Measurements from ENCODE around the gene HSD17B11.
A peak's percentile ranks its signal among the peaks of the same experiment; 100 is the strongest.
"Not testable (repeated sequence)": the region's sequence is repeated elsewhere in the genome, so short reads cannot be mapped to it uniquely, and the experiment has no call there.

The HSD17B11 gene

DNA sequence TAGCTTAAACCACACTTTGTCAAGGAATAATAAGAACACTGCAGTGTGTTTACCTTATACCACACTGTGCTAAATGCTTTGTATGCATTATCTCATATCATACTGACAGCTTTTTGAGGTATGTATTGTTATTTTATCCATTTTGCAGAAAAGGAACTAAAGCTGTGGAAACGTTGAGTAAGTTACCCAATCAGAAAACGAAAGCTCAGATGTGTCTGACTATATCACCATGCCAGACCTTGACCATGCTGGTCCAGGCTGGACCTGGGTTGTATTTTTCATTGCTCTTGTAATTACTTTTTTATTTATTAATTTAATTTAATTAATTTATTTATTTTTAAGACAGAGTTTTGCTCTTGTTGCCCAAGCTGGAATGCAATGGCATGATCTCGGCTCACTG lies 2.1 kb downstream of the HSD17B11 start:
- H3K4me3 ChIP-seq (ENCODE audit: low read depth, low read length): peak overlapping the region; percentile 32; the same call in 1 of the 2 replicates

DNA sequence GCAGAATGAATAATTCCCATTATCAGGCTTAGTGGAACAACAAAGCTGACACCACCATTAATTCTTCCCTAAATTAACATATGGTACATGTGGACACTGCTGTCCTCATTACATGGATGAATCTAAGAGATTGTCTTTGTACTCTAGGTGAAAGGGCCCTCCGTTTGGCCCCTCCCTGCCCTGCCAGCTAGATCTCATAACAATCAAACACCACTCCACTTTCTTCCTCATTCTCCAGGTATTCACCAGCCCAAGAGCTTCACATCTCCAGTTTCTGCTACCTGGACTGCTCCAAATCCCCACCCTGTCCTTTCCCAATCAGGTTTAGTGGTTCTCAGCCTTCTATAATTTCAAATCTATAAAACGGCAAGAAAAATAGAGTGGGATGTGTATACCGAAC lies 3.8 kb downstream of the HSD17B11 start:
- H3K4me1 ChIP-seq (ENCODE audit: control insufficient read depth, insufficient read depth, low read length, unreplicated experiment): peaks cover 7% of the 10 kb centered on the region
- no peak overlapping the region for H3K27ac ChIP-seq (ENCODE audit: low read depth, low read length)
- H3K4me3 ChIP-seq (ENCODE audit: low read depth, low read length): no peak overlapping the region
- H3K79me2 ChIP-seq (ENCODE audit: control insufficient read depth, insufficient read depth, low read length, unreplicated experiment): peaks cover 36% of the 10 kb centered on the region
- H3K36me3 ChIP-seq (ENCODE audit: insufficient read depth, low read length): no peaks in the 10 kb centered on the region
- no peak overlapping the region for H2AFZ ChIP-seq (ENCODE audit: low read length, unreplicated experiment)
- no peaks in the 10 kb centered on the region for H3K27me3 ChIP-seq (ENCODE audit: insufficient read depth, low read length)

More for the DNA sequence above, 2.1 kb downstream of the HSD17B11 start:
- Histone ChIP-seq H3K79me2 (ENCODE audit: control insufficient read depth, insufficient read depth, low read length, unreplicated experiment) (peaks cover 36% of the 10 kb centered on the region), H3K27me3 (ENCODE audit: insufficient read depth, low read length) (no peaks in the 10 kb centered on the region), H3K36me3 (ENCODE audit: insufficient read depth, low read length) (no peaks in the 10 kb centered on the region), H2AFZ (ENCODE audit: low read length, unreplicated experiment) (no peak overlapping the region), H3K27ac (ENCODE audit: low read depth, low read length) (no peak overlapping the region), H3K4me1 (ENCODE audit: control insufficient read depth, insufficient read depth, low read length, unreplicated experiment) (peaks cover 7% of the 10 kb centered on the region)

DNA sequence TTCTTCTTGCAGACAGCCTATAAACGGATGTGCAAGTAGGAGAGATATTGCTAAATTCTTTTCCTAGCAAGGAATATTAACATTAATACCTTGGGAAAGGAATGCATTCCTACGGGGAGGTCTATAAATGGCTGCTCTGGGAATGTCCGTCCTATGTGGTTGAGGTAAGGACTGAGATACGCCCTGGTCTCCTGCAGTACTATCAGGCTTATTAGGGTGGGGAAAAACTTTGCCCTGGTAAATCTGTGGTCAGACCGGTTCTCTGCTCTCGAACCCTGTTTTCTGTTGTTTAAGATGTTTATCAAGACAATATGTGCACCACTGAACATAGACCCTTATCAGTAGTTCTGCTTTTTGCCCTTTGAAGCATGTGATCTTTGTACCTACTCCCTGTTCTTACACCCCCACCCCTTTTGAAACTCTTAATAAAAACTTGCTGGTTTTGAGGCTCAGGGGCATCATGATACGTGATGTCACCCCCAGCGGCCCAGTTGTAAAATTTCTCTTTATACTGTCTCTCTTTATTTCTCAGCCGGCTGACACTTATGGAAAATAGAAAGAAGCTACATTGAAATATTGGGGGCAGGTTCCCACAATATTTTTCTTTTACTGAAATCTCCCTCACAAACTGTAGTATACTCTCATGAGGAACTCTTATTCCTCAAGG lies 6.4 kb downstream of the HSD17B11 start:
- not testable (repeated sequence) for H2AFZ ChIP-seq (ENCODE audit: low read length, unreplicated experiment); H3K4me3 ChIP-seq (ENCODE audit: low read depth, low read length); H3K27ac ChIP-seq (ENCODE audit: low read depth, low read length); H3K27me3 ChIP-seq (ENCODE audit: insufficient read depth, low read length); H3K36me3 ChIP-seq (ENCODE audit: insufficient read depth, low read length); H3K4me1 ChIP-seq (ENCODE audit: control insufficient read depth, insufficient read depth, low read length, unreplicated experiment)
- H3K79me2 ChIP-seq (ENCODE audit: control insufficient read depth, insufficient read depth, low read length, unreplicated experiment): peaks cover 27% of the 10 kb centered on the region

DNA sequence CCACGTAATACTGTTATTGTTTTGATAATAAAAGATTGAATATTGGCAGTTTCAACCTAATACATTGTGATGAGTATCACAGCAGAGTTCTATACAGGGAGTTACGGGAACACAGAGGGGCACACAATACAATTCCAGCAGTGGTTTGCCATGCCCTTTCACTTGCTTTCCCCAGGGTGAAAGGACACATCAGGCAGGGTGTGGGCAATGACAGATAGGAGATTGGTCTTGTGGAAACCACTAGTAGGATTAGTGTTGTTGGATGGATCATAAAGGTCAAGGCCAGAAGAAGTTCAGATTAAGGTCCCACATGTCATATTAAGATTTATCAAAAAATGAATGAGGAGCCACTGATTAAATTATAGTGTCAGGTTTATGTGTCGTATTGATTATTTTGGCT lies 8.1 kb downstream of the HSD17B11 start:
- no peaks in the 10 kb centered on the region for H3K27me3 ChIP-seq (ENCODE audit: insufficient read depth, low read length)
- no peak overlapping the region for H3K27ac ChIP-seq (ENCODE audit: low read depth, low read length)
- H3K4me1 ChIP-seq (ENCODE audit: control insufficient read depth, insufficient read depth, low read length, unreplicated experiment): no peaks in the 10 kb centered on the region
- H2AFZ ChIP-seq (ENCODE audit: low read length, unreplicated experiment): no peak overlapping the region
- peaks cover 14% of the 10 kb centered on the region for H3K79me2 ChIP-seq (ENCODE audit: control insufficient read depth, insufficient read depth, low read length, unreplicated experiment)
- no peak overlapping the region for H3K4me3 ChIP-seq (ENCODE audit: low read depth, low read length)
- H3K36me3 ChIP-seq (ENCODE audit: insufficient read depth, low read length): no peaks in the 10 kb centered on the region

DNA sequence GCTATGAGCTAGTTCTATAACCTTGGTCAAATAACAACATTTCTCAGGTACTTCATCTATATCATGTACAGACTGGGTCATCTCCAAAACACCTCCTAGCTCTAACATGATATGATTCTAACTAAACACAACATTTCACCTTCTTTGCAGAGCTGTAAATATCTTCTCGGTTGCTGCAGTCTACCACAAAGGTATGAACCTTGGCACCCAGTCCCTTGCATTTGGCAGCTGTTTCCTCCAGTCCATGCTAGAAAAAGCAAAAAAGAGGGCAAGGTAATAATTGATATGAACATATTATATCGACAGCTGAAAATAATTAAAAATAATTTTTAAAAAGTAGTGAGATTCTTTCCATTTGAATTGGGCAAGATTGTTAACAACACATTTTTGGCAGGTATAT lies 8.9 kb downstream of the HSD17B11 start:
- no peak overlapping the region for H2AFZ ChIP-seq (ENCODE audit: low read length, unreplicated experiment)
- H3K36me3 ChIP-seq (ENCODE audit: insufficient read depth, low read length): no peaks in the 10 kb centered on the region
- no peaks in the 10 kb centered on the region for H3K4me1 ChIP-seq (ENCODE audit: control insufficient read depth, insufficient read depth, low read length, unreplicated experiment)
- H3K27ac ChIP-seq (ENCODE audit: low read depth, low read length): no peak overlapping the region
- H3K4me3 ChIP-seq (ENCODE audit: low read depth, low read length): no peak overlapping the region
- H3K79me2 ChIP-seq (ENCODE audit: control insufficient read depth, insufficient read depth, low read length, unreplicated experiment): peaks cover 8% of the 10 kb centered on the region
- H3K27me3 ChIP-seq (ENCODE audit: insufficient read depth, low read length): no peaks in the 10 kb centered on the region

DNA sequence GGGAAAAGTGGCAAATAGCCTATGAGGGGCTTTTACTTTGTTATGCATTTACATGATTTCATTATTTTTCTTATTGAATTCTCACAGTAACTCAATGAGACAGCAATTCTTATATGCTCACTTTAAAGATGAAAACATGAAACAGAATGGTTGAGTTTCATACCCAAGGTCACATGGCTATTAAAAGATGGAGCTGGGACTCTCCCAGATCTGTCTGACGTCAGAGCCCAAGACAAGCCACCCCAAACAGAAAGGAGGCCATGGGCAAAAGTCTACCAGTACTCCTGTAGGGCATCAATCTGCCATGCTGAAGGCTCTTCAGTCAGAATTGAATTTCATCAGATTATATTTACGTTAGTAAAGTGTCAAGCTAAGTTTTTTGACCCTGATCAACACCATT lies 13.2 kb downstream of the HSD17B11 start:
- Histone ChIP-seq H3K79me2 (ENCODE audit: control insufficient read depth, insufficient read depth, low read length, unreplicated experiment) (no peaks in the 10 kb centered on the region), H3K4me1 (ENCODE audit: control insufficient read depth, insufficient read depth, low read length, unreplicated experiment) (peaks cover 11% of the 10 kb centered on the region), H3K27ac (ENCODE audit: low read depth, low read length) (no peak overlapping the region), H3K4me3 (ENCODE audit: low read depth, low read length) (no peak overlapping the region), H2AFZ (ENCODE audit: low read length, unreplicated experiment) (no peak overlapping the region), H3K36me3 (ENCODE audit: insufficient read depth, low read length) (no peaks in the 10 kb centered on the region), H3K27me3 (ENCODE audit: insufficient read depth, low read length) (no peaks in the 10 kb centered on the region)

DNA sequence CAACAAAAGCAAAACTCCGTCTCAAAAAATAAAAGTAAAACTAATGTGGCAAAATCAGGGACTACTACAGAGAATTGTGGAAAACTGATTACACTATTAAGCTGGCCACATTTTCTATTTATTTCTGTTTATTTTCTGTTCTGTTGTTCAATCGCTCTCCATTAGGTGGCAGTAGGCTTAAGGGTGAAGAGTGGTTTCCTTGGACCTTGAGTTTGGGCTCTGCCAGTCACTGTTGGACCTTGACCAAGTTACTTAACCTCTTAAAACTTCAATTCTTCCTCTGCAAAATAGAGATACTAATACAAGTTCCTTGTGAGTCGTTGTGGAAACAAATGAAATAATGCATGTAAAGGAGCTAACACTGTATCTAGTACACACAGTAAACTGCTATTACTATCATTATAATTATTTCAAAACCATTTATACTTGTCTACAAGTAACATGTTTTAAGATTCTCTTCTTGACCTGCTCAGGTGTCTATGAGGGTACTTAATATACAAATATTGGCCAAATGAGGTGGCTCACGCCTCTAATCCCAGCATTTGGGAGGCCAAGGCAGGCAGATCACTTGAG lies 15.2 kb downstream of the HSD17B11 start:
- H3K27ac ChIP-seq (ENCODE audit: low read depth, low read length): peak overlapping the region; percentile 66; the same call in 1 of the 2 replicates
- no peak overlapping the region for H2AFZ ChIP-seq (ENCODE audit: low read length, unreplicated experiment)
- no peak overlapping the region for H3K4me3 ChIP-seq (ENCODE audit: low read depth, low read length)
- peaks cover 11% of the 10 kb centered on the region for H3K4me1 ChIP-seq (ENCODE audit: control insufficient read depth, insufficient read depth, low read length, unreplicated experiment)
- no peaks in the 10 kb centered on the region for H3K79me2 ChIP-seq (ENCODE audit: control insufficient read depth, insufficient read depth, low read length, unreplicated experiment)
- H3K27me3 ChIP-seq (ENCODE audit: insufficient read depth, low read length): no peaks in the 10 kb centered on the region
- H3K36me3 ChIP-seq (ENCODE audit: insufficient read depth, low read length): peaks cover 12% of the 10 kb centered on the region

DNA sequence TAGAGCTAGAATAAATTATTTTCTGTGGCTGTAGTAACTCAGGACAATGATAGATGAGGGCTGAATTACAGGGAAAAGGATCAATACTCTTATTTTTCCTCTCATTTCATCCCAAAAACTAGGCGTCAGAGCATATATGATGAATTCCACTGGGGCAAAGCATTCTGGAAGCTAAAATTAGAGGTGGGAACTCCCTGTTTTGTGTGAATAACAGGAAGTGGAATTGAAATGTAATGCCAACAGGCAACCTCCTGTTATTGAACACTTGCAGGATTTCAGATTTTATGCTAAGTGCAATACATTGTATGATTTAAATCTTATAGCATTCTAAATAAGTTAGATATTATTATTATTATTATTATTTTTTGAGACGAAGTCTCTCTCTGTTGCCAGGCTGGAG lies 20.9 kb downstream of the HSD17B11 start:
- Histone ChIP-seq H3K4me3 (ENCODE audit: low read depth, low read length) (no peak overlapping the region), H3K36me3 (ENCODE audit: insufficient read depth, low read length) (peaks cover 33% of the 10 kb centered on the region), H3K79me2 (ENCODE audit: control insufficient read depth, insufficient read depth, low read length, unreplicated experiment) (no peaks in the 10 kb centered on the region), H3K27ac (ENCODE audit: low read depth, low read length) (no peak overlapping the region), H3K27me3 (ENCODE audit: insufficient read depth, low read length) (no peaks in the 10 kb centered on the region), H3K4me1 (ENCODE audit: control insufficient read depth, insufficient read depth, low read length, unreplicated experiment) (peaks cover 6% of the 10 kb centered on the region), H2AFZ (ENCODE audit: low read length, unreplicated experiment) (no peak overlapping the region)

DNA sequence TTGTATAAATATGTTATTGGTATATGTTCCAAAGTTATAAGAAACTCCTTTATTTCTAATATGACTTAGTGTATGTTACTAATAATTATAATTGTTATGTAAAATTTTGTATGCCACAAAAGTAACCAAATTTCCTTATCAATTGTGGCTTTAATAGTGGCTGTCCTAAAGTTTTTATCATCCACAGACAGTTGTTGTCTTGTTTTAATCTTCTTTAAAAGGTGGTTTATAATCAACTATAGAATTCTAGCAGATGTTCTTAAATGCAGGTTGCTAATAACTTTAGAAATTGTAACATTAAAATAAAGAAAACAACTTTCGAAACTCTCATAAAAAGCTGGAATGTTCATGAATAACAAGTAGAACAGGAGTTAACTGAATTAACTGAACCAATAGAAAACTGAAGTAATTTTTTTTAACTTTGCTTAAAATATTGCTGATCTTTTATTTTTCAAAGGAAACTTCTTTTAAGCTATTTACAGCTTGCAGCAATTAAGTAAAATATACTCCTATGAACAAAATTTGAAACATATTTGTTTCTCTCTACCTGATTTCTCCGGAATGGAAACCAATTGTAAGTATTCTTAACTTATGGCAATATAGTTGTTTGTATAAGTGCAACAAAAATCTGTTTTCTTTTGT lies 24.3 kb downstream of the HSD17B11 start:
- H3K4me3 ChIP-seq (ENCODE audit: low read depth, low read length): no peak overlapping the region
- H3K27ac ChIP-seq (ENCODE audit: low read depth, low read length): no peak overlapping the region
- H3K4me1 ChIP-seq (ENCODE audit: control insufficient read depth, insufficient read depth, low read length, unreplicated experiment): no peaks in the 10 kb centered on the region
- H2AFZ ChIP-seq (ENCODE audit: low read length, unreplicated experiment): no peak overlapping the region
- no peaks in the 10 kb centered on the region for H3K27me3 ChIP-seq (ENCODE audit: insufficient read depth, low read length)
- no peaks in the 10 kb centered on the region for H3K79me2 ChIP-seq (ENCODE audit: control insufficient read depth, insufficient read depth, low read length, unreplicated experiment)
- peaks cover 29% of the 10 kb centered on the region for H3K36me3 ChIP-seq (ENCODE audit: insufficient read depth, low read length)

DNA sequence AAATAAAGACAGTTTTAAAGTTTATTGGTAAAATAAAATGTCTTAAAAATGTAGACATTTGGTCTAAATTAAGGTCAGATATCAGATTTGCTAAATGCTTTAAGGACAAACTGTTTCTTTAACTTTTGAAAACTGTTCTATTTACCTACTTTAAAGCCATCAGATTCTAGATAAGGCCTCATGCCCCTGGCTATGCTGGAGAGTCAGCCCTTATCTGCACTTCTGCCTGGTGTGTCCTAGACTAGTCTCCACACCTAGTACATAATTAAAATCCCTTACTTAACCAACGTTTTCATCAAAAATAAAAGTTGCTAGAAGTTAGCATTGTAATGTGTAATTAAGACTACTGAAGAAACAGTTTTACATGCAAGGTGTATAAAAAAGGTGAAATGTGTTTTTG lies 25.6 kb downstream of the HSD17B11 start:
- peaks cover 21% of the 10 kb centered on the region for H3K36me3 ChIP-seq (ENCODE audit: insufficient read depth, low read length)
- no peak overlapping the region for H3K4me3 ChIP-seq (ENCODE audit: low read depth, low read length)
- H2AFZ ChIP-seq (ENCODE audit: low read length, unreplicated experiment): no peak overlapping the region
- H3K27ac ChIP-seq (ENCODE audit: low read depth, low read length): no peak overlapping the region
- no peaks in the 10 kb centered on the region for H3K4me1 ChIP-seq (ENCODE audit: control insufficient read depth, insufficient read depth, low read length, unreplicated experiment)
- H3K27me3 ChIP-seq (ENCODE audit: insufficient read depth, low read length): no peaks in the 10 kb centered on the region
- H3K79me2 ChIP-seq (ENCODE audit: control insufficient read depth, insufficient read depth, low read length, unreplicated experiment): no peaks in the 10 kb centered on the region

DNA sequence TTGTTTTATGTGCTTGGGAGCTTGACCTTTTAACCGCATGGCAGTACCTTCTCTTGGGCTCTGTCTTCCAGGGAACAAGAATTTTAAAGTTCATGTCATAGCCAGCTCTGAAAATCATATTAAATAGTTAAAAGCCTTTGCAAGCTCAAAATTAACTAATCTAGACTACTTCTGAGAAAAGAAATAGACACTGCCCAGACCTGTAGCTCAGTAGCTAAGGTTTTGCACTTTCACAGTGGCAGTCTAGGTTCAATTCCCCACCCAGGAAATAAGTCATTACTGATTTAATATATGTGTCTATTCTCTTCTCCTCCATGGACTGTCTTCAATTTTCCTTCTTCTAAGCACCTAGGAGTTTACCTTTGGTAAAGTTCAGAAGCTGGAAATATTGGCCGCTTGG lies 27.4 kb downstream of the HSD17B11 start:
- Histone ChIP-seq H2AFZ (ENCODE audit: low read length, unreplicated experiment) (no peak overlapping the region), H3K36me3 (ENCODE audit: insufficient read depth, low read length) (peaks cover 21% of the 10 kb centered on the region), H3K27me3 (ENCODE audit: insufficient read depth, low read length) (no peaks in the 10 kb centered on the region), H3K79me2 (ENCODE audit: control insufficient read depth, insufficient read depth, low read length, unreplicated experiment) (no peaks in the 10 kb centered on the region), H3K4me3 (ENCODE audit: low read depth, low read length) (no peak overlapping the region), H3K27ac (ENCODE audit: low read depth, low read length) (no peak overlapping the region), H3K4me1 (ENCODE audit: control insufficient read depth, insufficient read depth, low read length, unreplicated experiment) (no peaks in the 10 kb centered on the region)
